CD4-positive, alpha-beta T cell treated with Interleukin-2 at 100 ng/mL for 4 hours (primary cell): ENCODE results near the gene ACER3.

ENCODE experiments used
- DNase-seq: peaks from one replicate; pipeline ENCODE4 v3.0.0-alpha.2; 2020; ENCODE audit warnings: low spot score

The ACER3 gene

DNA sequence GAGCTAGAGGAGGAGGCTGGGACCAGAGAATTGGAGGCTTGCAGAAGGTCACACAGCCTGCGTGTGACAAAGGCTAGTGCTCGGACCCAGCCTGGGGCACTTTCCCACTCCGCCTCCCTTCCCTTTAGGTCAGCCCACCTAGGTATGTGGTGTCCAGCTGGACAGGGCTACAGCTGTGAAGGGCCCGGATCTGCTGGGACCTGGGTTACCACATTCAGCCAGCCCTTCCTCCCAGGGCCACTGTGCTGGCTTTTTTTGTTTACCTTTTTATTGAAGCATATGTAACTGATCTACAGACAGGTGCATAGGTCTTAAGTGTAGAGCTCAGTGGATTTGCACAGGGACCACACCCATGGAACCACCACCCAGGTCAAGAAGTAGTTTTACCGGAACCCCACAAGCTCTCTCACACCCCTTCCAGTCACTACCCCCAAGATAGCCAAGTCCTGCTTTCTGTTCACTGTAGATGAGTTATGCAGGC is 214.7 kb downstream of the ACER3 start:
- no peak for DNase-seq
